ENCODE results near the gene CEP104. TPM values are rescaled to one million over a fixed set of nuclear protein-coding genes. Genes with fewer than 3 reads are reported as not detected.

CEP104 gene
- 27.8 TPM for total RNA-seq

DNA sequence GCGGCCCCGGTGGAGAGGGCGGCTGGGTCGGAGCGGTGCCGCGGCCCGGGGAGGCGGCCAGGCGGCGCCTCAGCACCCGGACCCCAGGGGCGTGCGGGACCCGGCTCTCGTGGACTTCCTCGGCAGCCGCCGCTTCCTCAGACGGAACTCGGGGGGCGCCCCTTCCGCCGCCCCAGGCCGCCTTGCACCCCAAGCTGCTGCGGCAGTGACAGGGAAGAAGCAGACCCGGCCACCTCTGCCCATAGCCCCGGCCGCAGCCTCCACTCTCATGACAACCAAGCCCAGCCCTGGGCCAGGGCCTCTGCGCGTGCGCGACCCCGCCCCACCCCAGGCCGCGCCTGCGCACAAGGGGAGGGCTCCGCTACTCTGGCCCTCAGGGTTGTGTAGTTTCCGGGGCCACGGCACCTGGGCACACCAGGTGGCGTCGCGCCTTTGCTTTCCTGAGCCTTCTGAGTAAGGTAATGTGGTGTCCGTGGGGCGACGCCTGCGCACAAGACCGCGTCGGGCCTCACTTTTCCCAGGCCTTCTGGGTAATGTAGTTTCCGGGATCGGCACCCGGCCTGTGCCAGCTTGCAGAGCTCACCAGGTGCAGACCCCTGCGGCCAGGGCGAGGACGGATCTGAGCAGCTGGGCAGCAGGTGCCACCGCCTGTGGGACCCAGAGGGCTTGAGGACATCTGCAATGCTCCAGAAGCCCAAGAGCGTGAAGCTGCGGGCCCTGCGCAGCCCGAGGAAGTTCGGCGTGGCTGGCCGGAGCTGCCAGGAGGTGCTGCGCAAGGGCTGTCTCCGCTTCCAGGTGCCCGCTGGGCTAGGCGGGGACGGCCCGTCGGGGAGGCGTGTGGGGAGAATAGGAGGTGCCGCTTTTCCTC is at the start of gene CEP104, which contains the start of gene DFFB:
CEP104 (minus strand) TSS at position 289 of the 868 bp plus-strand sequence. CDS start 4,804 bp downstream, outside the sequence.
DFFB (plus strand) TSS at position 554 of the 868 bp plus-strand sequence; CDS start at position 682, 128 bp downstream.
- peak; percentile 99 for ATAC-seq

DNA sequence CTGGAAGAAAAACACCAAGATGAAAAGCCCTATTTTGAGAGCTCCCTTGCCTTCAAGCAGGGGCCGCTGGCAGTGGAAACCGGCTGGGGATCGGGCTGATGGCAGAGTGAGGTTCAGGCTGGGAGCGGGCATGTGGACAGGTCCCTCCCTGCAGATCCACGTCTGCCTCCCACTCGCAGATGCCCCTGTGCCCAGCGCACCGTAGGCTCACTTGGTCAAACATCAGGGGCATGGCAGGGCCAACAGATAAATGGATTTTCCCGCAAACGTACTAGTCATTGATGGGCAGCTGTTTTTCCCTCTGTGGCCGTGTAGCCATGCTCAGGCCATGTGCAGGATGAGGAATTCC is 49.6 kb upstream of the CEP104 start:
- ATAC-seq: no peak

DNA sequence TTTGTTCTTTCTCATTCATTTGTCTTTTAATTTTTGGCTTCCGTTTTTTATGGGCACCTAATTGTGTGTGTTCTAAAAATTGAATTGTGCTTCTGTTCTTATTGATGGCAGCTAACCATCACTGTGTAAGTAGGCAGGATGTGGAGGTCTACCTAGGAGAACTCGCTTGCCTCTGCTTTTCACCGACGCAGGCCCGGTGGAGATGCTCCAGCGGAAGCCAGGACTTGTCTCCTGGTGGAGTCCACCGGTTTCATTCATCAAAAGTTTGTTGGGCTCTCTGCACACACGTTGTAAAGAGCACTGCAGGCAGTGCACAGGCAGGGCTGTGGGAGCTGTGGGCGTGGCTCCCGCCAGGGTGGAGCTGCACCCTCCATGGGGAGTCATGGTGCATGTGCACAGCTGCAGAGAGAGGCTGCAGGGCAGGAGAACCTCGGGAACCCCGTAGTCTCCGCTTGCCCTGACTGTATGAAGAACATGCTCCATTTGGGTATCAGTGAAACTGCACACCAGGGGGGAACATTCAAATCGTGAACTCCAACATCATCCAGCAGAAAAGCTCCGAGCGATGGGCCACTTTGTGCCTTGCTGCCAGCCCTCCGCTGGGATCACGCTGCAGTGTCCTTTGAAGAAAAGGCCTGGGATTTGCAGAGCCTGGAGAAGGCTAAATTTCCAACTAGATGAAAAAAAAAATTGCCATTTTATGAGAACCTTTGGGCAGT is 49.1 kb upstream of the CEP104 start:
- ATAC-seq: no peak

DNA sequence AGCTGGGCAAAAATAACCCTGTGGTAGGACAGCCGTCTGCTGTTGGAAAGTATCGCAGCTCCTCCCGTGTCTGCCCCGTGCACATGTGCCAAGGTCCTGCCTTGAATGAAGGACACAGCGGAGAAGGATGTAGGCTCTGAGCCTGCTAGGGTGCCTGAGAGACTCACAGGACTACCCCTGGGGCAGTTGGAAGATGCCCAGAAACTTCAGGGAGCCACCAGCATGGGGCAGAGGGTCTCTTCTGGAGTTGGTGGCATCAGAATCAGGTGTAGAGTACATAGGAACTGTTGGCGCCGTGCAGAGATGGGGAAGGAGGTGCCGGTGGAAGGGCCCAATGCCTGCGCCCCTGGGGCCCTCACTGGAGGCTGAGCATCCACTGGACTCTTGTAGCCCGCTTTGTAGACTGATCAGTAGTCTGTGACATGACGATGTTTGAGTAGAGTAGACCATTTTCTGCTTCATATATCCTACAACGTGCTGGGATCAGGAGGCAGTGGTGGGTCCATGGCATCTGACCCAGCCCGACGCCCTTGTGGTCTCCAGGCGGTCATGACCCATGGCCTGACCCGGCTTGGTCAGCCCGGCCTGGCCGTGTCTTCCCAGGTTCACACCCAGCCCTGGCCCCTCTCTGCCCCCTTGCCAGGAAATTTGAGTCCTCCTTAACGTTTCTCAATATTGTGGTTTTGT is 48.4 kb upstream of the CEP104 start:
- no peak for ATAC-seq

DNA sequence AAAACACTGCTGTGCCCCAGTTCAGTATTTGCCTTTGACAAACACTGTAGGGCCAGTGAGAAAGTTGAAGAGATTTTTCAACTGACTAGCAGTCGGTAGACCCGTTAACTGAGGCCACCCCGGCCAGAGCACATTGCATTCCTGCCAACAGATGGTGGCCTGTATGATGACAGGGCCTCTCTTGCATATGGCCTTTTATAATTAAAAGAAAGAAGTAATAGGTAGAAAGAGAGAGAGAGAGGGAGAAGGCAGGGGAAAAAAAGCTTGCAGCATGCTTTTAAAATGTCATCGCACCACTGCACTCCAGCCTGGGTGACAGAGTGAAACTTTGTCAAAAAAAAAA is 47.8 kb upstream of the CEP104 start:
- no peak for ATAC-seq

DNA sequence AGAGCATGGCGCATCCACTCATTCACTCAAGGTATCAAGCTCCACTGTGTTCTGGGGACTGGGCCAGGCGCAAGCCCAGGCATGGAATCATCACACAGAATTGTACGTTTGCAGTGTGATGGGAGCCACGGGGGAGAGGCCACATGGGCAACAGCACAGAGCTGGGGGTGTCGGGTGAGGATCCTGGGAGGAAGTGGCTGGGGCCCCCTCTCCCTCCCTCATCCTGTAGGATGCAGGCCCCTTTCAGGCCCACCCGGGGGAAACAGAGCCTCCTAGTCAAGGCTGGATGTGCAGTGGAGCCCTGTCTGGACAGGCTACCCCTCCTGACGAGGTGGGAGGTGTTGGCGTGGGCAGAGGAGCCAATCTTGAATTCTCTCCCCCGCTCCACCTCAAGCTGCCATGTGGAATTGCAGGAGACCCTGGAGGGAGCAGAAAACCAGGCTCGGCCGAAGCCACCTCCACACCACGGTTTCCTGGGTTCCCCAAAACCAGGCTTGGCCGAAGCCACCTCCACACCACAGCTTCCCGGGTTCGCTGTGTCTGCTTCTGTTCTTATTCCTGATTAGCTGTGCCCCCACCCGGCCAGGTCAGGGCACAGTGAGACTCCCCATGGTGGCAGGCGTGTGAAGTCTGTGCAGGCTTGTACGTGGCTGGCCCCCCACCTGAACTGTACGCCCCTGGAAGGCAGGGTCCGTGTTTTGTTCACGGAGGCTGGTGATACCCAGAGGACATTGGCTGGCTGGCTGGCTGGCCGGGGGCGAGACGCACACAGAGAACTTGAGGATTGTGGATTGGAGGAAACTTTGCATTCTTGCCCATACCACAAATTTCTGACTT is 47.2 kb upstream of the CEP104 start:
- no peak for ATAC-seq

DNA sequence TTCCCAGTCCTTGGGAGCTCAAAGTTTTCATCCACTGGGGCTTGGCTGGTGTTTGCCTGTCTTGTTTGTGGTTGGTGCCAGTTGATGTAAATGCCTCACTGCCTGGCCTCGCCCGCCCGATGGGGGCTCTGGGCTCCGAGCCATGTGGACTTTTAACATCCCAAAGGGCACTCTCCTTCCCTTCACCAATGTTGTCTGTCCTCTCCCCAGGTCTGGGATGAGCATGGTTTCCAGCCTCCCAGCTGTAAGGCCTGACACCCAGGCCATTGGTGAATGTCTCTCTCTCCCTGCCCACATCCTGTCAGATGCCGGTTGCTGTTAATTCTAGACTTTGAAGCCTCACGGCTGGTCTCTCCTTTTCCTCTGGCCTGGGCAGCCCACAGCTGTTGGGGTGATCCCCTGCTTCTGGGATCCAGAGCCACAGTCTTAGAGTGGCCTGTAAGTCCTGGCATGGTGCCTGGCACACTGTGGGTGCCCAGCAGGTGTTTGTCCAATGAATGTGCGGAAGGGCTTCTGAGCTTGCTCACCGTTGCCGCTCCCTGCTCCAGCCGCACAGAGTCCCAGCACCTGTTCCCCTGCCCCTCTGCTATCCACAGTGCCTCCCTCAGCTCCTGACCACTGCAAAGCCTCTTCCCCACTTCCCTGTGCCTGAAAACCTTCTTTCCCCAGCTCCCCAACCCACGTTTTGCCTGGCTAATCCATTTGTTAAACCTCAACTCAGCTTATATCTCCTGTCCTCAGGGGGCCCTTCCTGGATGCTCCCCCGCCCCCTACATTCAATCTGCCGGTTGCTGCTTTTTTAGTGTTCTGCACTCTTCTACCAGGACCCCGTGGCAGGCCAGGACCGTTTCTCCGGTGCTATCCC is 46.4 kb upstream of the CEP104 start:
- no peak for ATAC-seq

DNA sequence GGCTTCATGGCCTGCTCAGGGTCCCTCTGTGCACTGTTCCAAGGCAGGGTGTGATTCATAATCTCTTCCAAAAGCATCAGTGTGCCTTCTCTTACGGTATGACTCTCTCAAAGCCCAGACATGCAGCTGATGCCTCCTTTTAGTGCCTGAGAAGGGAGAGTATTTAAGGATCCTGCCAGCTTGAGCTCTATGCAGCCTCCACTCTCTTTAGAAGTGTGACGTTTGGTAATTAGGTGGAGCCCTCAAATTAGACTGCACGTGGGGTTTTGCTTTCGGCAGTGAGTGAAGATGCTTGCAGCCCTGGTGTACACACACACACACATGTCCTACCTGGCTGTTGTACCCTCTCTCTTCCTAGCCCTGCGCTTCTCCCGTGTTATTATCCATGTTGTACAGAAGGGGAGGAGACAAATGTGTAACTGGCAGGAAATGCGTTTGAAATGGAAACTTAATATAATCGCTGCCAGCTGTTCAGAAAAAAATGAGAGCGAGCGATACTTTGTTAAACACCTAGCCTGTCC is 45.6 kb upstream of the CEP104 start:
- no peak for ATAC-seq

DNA sequence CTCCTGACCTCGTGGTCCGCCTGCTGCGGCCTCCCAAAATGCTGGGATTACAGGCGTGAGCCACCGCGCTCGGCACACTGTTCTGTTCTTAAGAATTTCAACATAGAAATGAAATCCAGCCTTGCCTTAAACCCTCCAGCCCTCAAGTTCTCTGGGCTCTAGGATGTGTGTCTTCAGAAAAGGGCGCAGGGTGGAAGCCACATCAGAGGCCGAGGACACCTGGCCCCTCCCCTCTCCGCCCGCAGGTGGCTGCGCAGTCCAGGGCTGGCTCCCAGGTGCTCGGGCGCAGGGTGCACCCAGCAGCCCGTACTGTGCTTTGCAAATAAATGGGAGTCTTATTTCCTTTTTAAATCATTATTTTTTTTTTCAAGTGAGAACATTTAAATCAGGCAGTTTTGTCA is 45.1 kb upstream of the CEP104 start:
- ATAC-seq: no peak

DNA sequence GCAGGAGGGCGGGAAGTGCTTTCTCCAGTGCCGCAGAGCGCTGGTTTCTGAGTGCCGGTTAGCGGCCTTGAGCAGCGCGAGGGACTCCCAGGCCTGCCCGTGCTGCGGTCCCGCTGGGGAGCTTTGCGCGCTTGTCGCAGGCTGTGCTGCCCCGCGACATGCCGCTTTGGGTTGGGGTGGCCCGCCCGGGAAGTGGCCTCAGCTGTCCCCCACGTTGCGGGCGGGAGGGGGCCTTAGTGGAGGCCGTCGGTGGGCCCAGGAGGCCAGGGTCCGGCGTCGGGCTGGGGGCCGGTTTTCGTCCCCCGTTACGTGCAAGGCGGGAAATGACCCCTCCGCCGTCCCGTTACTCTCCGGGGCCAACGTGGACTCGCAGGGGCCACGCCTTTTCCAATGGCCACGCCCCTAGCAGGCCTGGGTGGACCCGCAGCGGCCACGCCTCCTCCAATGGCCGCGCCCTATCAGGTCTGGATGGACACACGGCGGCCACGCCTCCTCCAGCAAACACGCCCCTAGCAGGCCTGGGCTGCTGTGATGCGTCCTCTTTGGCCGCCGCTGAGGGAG is 44.0 kb upstream of the CEP104 start:
- ATAC-seq: peak; percentile 86

DNA sequence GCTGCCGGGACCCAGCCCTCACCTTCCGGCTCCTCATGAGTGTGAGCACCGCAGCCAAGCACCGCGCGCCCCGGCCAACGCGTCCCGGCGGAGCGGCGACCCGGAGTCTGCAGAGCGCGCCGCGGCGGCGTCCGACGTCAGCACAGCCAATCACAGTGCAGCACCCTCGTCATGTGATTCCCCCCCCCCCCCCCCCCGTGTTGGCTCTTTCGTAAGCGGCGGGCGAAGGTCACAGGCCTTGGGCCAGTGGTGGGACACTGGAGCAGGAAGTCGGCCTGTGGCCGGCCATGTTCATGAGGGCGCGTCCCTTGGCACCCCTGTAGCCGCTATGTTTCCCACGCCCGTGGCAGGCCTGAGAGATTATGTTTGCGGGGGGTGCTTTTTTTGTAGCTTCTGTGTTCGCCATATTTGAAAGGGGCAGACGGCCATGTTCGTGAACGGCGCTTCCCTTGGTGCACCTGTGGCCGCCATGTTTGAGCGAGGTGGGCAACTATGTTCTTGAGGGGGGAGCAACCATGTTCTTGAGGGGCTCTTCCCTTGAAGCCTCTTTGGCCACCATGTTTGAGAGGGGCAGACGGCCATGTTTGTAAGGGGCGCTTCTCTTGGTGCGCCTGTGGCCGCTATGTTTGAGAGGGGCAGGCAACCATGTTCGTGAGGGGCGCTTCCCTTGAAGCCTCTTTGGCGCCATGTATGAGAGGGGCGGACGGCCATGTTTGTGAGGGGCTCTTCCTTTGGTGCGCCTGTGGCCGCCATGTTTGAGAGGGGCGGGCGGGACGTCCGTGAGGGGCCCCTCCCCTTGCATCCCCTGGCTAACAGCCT is 43.3 kb upstream of the CEP104 start, which contains the start of gene C1orf174:
C1orf174 (minus strand) TSS at position 123 of the 819 bp plus-strand sequence; CDS start at position 37, 86 bp downstream.
- peak; percentile 84 for ATAC-seq

DNA sequence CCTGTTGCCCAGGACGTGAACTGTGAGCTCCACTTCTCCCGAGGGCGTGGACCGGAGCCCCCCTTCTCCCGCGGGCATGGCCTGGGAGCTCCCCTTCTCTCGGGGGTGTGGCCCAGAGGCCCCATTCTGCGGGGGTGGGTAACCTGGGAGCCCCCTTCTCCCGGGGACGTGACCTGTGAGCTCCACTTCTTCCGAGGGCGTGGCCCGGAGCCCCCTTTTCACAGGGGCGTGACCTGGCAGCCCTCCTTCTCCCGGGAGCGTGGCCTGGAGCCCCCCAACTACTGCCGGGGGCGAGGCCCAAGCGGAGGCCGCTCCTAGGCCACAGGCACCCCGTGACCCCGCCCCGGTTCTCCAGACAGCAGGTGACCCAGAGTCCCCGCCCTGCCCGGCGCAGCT is 42.7 kb upstream of the CEP104 start:
- peak; percentile 0 for ATAC-seq

DNA sequence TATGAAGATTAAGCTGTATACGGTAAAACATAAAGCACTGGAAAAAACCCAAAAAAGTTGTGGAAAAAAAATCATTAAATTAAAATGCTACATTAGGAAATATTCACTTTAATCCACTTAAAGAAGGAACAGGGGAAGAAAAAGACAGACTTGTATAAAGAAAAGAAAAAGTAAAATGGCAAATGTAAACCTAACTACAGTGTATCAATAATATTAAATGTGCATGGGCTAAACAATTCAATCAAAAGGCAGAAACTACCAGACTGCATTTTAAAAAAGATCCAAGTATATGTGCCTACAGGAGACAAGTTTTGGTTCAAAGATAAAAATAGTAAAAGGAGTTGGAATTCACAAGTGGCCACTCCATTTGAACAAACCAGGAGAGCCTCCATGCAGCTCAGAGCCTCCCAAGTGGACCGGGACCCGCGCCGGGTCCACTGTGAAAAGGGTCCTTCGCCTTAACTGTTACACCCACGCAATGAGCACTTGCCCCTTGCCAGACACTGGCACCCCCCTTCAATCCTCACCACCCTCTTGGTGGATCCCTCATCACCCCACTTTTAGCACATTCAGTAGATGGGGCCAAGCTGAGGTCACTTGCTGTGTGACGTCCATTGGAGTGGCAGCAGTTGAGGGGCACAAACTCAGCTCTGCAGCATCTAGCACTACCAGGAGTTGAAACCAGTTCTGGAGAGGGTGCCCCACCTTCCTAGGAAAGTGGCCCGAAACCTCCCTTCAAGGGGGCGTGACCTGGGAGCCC is 42.2 kb upstream of the CEP104 start:
- ATAC-seq: no peak

DNA sequence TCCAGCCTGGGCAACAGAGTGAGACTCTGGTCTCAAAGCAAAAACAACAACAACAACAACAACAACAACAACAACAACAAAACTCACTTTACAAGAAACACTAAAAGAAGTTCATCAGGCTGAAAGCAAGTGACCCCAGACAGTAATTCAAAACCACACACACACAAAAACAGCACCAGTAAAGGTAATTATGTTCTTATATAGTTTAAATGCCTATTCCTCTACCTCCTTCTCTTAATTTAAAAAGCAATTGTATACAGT is 41.4 kb upstream of the CEP104 start:
- ATAC-seq: no peak

DNA sequence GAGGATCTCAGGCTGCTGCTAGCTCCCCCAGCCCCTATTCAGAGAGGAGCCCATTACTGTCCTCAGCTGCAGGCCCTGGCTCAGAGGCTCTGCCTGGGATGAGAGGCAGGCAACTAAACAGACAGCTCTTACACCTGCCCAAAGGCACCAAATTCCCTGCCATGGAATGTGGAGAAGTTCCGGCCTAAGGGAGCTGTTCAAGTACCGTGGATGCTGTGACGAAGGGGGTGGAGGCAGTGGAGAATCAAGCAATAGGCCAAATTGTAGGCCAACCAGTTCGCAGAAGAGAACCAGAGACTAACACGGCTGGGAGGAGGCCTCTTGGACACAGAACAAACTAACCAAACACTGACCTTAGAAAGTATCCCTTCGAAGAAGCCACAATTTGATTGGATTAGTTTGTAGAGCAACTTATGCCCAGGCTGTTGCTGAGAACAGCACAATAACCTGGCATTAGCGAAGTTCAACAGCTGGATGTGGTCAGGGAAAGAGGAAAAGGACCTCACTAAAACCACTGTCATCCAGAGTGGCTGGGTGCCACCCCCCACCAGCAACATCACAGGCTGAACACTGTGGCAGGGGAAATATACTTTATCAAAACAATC is 39.5 kb upstream of the CEP104 start:
- ATAC-seq: no peak

DNA sequence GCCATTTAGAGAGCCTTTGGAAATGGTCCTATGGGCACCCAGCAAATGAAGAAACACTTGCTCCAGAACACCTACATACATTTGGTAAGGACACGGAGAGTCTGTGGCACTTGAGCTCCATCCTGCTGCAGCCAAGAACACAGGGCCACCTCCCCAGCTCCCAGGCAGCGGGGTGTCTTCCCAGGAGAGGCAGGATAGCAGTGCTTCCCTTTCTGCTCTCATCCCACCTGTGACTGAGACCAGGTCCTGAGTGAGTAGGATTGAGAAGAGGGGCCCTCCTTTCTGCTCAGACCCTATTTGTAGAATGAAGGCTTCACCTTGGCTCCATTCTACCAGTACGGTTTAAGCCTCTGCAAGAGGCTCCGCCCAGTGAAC is 38.9 kb upstream of the CEP104 start:
- ATAC-seq: no peak

DNA sequence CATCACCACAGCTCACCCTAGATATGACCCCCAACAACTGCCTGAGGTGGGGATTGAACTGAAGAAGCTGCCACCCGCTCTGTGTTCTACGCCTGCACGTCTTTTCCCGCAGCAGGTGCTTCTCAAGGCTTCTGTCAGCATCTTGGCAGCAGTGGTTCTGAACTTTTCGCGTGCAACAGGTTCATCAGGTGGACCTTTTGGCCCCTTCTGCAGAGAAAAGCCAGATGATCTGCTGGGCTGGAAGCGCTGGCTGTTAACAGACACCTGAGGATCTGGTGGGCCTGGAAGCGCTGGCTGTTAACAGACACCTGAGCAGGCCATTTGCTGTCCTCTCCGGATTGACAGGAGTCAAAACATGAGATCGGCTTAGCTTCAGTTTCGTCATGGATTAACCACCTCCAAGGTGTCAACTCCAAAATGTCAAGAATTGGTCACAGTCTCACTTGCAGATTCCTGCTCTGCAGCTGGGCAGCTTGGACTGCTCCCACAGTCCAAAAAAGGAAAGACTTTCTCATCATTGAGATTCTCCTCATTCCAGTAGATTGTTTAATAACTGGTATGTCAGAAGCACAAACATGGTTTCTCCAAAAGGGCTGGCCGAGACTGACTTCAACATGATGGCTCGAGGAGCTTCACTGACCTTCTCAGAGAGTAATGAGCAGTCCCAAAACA is 38.4 kb upstream of the CEP104 start:
- no peak for ATAC-seq

DNA sequence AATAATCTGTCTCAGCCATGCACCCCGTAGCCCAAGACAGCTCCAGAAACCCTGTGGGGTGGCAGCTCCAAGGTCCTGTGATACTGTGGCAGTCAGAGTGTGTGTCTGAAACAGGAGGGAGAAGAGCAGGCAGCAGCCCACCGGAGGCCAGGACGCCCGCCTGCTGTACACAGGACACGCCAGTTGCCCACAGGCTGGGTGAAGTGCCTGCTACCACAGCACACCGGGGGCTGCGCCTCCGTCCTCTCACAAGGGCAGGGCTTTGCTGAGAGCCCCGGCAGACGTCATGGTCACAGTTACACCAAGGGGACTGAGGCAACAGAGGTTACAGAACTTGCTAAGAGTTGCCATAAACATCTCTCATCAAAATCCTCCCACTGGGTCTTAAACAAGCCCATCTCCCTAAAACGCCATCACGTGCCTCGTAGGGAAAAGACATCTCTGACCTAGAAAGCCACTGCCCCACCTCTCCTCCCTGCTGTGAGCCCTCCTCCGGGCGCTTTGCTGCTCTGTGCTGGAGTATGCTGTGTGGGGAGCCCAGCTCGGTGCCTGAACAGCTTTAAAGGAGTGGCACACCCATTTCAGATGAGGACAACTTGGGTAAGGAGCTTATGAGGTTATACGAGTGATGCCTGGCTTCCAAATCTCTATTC is 37.7 kb upstream of the CEP104 start:
- no peak for ATAC-seq
